ENCODE measurements around the gene TAS2R41.

Gene TAS2R41

DNA sequence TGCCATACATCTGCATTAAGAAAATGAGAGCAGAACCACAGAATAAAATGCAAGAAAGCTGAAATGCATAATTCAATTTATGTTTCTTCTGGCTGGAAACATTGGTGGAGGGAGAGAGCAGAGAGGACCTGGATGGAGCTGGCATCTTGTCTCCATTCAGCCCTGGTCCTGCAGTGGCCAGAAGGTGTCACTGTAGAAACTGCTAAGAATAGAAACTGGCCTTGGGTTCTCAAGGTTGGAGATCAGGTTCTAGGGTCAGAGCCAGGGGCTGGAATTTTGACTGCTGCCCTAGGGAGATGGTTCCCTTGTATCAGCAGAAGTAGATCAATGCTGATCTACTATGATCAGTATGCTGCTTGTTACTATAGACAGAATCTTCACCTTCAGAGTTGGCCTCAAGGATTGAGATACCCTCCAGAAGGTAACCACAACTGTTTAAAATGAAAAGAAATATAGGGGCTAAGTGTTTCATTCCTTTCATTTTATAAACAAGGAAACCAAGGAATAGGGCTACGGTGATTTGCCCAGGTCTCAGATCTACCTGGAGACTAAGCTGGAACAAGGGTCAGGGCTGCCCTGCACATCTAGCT lies 13.1 kb downstream of the TAS2R41 start:
- TF ChIP-seq, protein P1, sequence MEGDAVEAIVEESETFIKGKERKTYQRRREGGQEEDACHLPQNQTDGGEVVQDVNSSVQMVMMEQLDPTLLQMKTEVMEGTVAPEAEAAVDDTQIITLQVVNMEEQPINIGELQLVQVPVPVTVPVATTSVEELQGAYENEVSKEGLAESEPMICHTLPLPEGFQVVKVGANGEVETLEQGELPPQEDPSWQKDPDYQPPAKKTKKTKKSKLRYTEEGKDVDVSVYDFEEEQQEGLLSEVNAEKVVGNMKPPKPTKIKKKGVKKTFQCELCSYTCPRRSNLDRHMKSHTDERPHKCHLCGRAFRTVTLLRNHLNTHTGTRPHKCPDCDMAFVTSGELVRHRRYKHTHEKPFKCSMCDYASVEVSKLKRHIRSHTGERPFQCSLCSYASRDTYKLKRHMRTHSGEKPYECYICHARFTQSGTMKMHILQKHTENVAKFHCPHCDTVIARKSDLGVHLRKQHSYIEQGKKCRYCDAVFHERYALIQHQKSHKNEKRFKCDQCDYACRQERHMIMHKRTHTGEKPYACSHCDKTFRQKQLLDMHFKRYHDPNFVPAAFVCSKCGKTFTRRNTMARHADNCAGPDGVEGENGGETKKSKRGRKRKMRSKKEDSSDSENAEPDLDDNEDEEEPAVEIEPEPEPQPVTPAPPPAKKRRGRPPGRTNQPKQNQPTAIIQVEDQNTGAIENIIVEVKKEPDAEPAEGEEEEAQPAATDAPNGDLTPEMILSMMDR (IDR thresholded peaks at IDR 0.05; ENCODE audit: low read depth, low read length, missing control alignments), result peak; percentile 64
- DNase-seq (ENCODE audit: extremely low read depth, low read depth), result no peak

DNA sequence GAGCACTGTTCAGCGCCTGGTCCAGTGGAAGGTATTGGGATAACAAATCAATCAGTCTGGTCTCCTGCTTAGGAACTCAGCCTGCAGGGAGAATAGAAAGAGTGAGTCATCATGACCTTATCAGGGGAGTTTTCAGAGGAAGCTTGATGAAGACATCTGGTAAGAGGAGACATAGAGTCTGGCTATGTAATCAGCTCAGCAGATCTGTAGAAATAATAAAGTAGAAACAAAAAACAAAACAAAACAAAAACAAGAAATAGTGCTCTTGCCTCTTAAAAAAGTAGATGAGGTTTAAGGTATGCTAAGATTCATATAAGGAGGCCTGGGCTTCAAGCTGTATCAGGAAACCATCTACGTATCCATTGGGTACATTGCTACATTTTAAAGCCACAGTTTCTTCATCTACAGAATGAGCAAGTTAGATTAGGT lies 14.4 kb downstream of the TAS2R41 start:
- TF ChIP-seq, protein P1 (IDR thresholded peaks at IDR 0.05; ENCODE audit: low read depth, low read length, missing control alignments), result no peak
- DNase-seq (ENCODE audit: extremely low read depth, low read depth), result no peak

More for the DNA sequence above, 13.1 kb downstream of the TAS2R41 start:
- H3K4me3 ChIP-seq (replicated peaks; ENCODE audit: low read depth, low read length), result no peak overlapping the region

DNA sequence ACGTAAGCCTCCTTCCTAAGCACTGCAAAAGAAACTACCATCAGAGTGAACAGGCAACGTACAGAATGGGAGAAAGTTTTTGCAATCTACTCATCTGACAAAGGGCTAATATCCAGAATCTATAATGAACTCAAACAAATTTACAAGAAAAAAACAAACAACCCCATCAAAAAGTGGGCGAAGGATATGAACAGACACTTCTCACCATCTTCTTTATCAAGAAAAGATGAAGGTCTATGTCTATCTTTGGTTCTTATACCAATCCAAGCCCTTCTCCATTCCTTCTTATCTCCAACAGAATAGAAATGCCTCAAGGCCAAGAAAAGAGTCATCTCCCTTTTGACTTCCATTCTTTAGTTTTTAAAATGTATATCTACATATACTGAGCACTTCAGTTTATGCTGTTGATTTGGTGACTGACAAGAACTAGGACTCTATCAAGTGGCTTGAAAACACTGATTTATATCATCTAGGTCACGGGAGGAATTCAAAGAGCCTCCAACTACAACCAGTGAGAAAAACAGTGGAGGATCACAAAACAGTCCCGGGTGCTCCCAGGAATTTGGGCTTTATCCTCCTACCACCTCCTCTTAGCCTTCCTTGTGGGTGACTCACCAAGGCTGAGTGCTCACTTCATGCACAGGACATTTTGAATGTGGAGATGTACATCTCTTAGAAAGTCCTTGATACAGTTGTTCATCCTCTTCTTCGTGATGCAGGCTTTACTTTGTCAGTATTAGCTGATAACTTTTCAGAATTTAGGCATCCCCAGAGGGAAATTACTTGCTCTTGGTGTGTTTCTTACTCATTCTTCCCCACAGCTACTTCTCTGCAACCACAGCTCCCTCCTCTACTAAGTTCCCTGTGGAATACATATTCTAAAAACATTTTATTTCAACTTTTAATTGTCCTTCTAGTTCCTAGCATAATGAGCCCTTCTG lies 15.4 kb downstream of the TAS2R41 start:
- TF ChIP-seq, protein P1 (IDR thresholded peaks at IDR 0.05; ENCODE audit: low read depth, low read length, missing control alignments), result no peak
- DNase-seq (ENCODE audit: extremely low read depth, low read depth), result no peak
- no peak overlapping the region for H3K4me3 ChIP-seq (replicated peaks; ENCODE audit: low read depth, low read length)

More for the DNA sequence above, 14.4 kb downstream of the TAS2R41 start:
- H3K4me3 ChIP-seq (replicated peaks; ENCODE audit: low read depth, low read length), result no peak overlapping the region

DNA sequence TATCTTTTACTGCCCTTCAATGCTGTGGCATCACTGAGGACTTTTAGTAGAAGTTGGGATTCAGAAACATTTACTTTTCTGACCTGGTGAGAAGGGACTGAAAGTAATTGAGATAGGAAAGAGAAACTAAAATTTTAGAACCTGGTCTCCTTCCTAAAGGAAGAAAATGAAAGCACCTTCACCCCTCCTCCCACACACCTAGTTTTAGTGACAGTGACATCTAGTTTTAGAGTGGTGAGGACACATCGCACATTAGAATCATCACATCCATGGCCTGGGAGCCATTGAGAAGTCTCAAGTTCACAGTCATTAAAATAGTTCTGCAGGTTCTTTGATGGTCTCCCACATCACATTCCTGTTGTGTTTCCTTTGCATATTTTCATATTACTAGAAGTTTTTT lies 16.1 kb downstream of the TAS2R41 start:
- TF ChIP-seq, protein P1 (IDR thresholded peaks at IDR 0.05; ENCODE audit: low read depth, low read length, missing control alignments), result no peak
- no peak overlapping the region for H3K4me3 ChIP-seq (replicated peaks; ENCODE audit: low read depth, low read length)
- no peak for DNase-seq (ENCODE audit: extremely low read depth, low read depth)

DNA sequence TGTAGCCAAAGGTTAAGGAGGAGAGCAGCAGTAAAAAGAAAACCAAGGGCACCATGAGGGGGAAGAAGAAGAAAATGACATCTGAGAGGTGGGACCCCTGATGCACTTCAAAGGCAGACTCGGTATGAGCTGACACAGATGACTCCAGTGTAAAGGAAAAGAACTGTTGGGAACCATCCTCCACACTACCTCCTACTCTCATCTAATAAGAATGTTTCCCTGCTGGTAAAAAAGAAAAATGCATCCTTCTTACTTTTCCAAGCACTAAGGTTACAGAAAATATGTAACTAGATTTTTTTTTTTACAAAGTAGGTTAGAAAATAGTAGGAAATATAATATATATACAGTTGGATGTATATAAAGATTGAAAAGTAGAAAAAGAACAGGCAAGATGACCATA lies 16.9 kb downstream of the TAS2R41 start:
- no peak overlapping the region for H3K4me3 ChIP-seq (replicated peaks; ENCODE audit: low read depth, low read length)
- no peak for DNase-seq (ENCODE audit: extremely low read depth, low read depth)
- TF ChIP-seq, protein P1 (IDR thresholded peaks at IDR 0.05; ENCODE audit: low read depth, low read length, missing control alignments), result no peak

DNA sequence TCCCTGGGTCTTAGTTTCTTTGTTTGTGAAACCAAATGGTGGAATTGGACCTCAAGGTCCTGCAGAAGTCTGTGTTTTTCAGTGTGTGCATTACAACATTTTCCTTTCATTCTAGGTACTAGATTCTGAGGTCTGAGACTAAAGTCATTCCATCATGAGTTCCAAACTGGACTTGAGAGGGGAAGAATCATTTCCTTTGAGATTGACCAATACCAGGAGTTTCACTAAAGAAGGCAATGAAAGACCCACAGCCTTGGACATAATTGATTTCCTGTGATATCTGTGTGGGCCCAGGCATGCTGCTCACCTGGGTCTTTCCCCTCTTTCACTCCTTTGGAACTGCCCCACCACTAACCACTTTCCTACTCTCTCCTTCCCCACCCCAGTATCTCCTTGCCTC lies 18.2 kb downstream of the TAS2R41 start:
- no peak for DNase-seq (ENCODE audit: extremely low read depth, low read depth)
- TF ChIP-seq, protein P1 (IDR thresholded peaks at IDR 0.05; ENCODE audit: low read depth, low read length, missing control alignments), result no peak

More for the DNA sequence above, 18.2 kb downstream of the TAS2R41 start:
- H3K4me3 ChIP-seq (replicated peaks; ENCODE audit: low read depth, low read length), result no peak overlapping the region
